Activated CD8-positive, alpha-beta memory T cell treated with anti-CD3 and anti-CD28 coated beads, Interleukin-2, amount 10 ng/mL, durations not matched to agents 7 days and 5 days (primary cell): ENCODE measurements around the gene IL4I1. TPM values are rescaled to one million over a fixed set of nuclear protein-coding genes. Genes with fewer than 3 reads are reported as not detected.

Source experiments
- ATAC-seq: fragments of 150-1000 bp; cut with Tn5 transposase; one replicate; pipeline ENCODE4 v1.10.0; 2021; ENCODE audit warnings: moderate library complexity
- CTCF ChIA-PET: fragments of 350-600 bp; sonication (Branson Sonifier 250); formaldehyde crosslinking; loops from one replicate; lab custom pipeline; 2021; ENCODE audit warnings: antibody characterized with exemption; lab: Charles Lee
- DNase-seq: peaks from one replicate; pipeline ENCODE4 v3.0.0-alpha.2; 2020
- H3K27ac Mint-ChIP-seq: one replicate; pipeline ENCODE4 v1.8.0; 2021; ENCODE audit warnings: mild to moderate bottlenecking, mixed read lengths
- H3K27me3 Mint-ChIP-seq: one replicate; pipeline ENCODE4 v1.8.0; 2021; ENCODE audit warnings: mixed read lengths
- H3K36me3 Mint-ChIP-seq: one replicate; pipeline ENCODE4 v1.8.0; 2021; ENCODE audit warnings: mild to moderate bottlenecking, mixed read lengths
- H3K4me1 Mint-ChIP-seq: one replicate; pipeline ENCODE4 v1.8.0; 2021; ENCODE audit warnings: mixed read lengths
- H3K4me3 Mint-ChIP-seq: one replicate; pipeline ENCODE4 v1.8.0; 2021; ENCODE audit warnings: mild to moderate bottlenecking, moderate library complexity, mixed read lengths
- H3K9me3 Mint-ChIP-seq: one replicate; pipeline ENCODE4 v1.8.0; 2022; ENCODE audit warnings: low read depth, mixed read lengths
- microRNA-seq: library from miRNA; unstranded; fragments of <30 nt; microRNA quantifications from one replicate; pipeline ENCODE4 v1.2.0, GENCODE V29; 2022
- total RNA-seq, 2 experiments: library from RNA; stranded (reverse); gene quantifications; one replicate each; pipeline ENCODE4 v1.2.3, GENCODE V29; 2021

Gene IL4I1
- total RNA-seq, 2 experiments from 2014 or later: 1.7 to 12.3 TPM

DNA sequence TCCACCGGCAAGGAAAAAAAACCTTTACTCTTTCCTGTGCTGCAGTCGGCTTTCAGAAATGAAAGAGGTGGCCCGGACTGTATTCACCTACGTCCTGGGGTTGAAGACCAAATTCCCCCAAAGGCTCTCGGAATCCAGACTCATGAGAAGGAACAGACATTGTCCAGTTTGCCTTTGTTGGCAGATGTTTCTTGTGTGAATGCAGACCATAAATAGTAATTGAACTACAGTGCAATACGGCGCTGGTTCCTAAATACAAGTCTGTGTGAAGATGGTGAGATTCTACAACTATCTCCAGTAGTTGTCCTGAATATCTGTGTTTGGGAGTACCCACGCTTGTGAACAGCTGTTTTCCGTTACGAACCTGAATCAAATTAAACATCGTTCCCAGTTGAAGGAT, 57.0 kb downstream of the IL4I1 start:
- no peak overlapping the region for H3K4me3 Mint-ChIP-seq
- peaks cover 26% of the 10 kb centered on the region for H3K36me3 Mint-ChIP-seq
- H3K4me1 Mint-ChIP-seq: no peaks in the 10 kb centered on the region
- CTCF ChIA-PET: no interaction called here
- no peak overlapping the region for H3K27ac Mint-ChIP-seq
- no peaks in the 10 kb centered on the region for H3K27me3 Mint-ChIP-seq
- H3K9me3 Mint-ChIP-seq: no peaks in the 10 kb centered on the region
- ATAC-seq (no peak), DNase-seq (no peak)

Small RNA genes within 50 kb of the gene (microRNA-seq; reads per million reads assigned to microRNA genes)
- gene MIR4749 (not detected), gene MIR4750 (2.1 reads per million)

Other genes starting within 250 kb of the IL4I1 start
- gene IRF3, start 231.0 kb downstream of the IL4I1 start, total RNA-seq: 100 to 1,000 TPM; 159 to 170 TPM
- gene BCL2L12, start 231.0 kb downstream of the IL4I1 start, total RNA-seq: 10 to 100 TPM; 90.6 to 94.5 TPM
- 100 to 1,000 TPM; 145 to 257 TPM for gene PRMT1, start 219.6 kb downstream of the IL4I1 start, total RNA-seq
- gene ADM5, start 207.3 kb downstream of the IL4I1 start, total RNA-seq: 1 to 10 TPM; 2.7 to 3.5 TPM
- 1 to 10 TPM; 1.6 TPM for gene CPT1C, start 205.8 kb downstream of the IL4I1 start, total RNA-seq
- 1 to 10 TPM in 1 of 2 experiments, under 1 TPM in 1; 0.47 to 1.3 TPM for gene TSKS, start 133.6 kb downstream of the IL4I1 start, total RNA-seq
- gene AP2A1, start 129.9 kb downstream of the IL4I1 start, total RNA-seq: 100 to 1,000 TPM in 1 of 2 experiments, 10 to 100 TPM in 1; 85.3 to 102 TPM
- 10 to 100 TPM; 20.1 to 23.0 TPM for gene FUZ, start 83.6 kb downstream of the IL4I1 start, total RNA-seq
- 10 to 100 TPM; 57.5 to 70.5 TPM for gene MED25, start 78.6 kb downstream of the IL4I1 start, total RNA-seq
- 10 to 100 TPM; 78.2 to 79.4 TPM for gene PTOV1, start 45.7 kb downstream of the IL4I1 start, total RNA-seq
- gene PNKP, start 29.3 kb downstream of the IL4I1 start, total RNA-seq: 100 to 1,000 TPM; 130 to 133 TPM
- gene AKT1S1, start 19.5 kb downstream of the IL4I1 start, total RNA-seq: 10 to 100 TPM; 13.4 to 21.2 TPM
- gene TBC1D17, start 19.2 kb downstream of the IL4I1 start, total RNA-seq: 10 to 100 TPM; 26.2 to 39.3 TPM
- 10 to 100 TPM in 1 of 2 experiments, 1 to 10 TPM in 1; 8.4 to 13.7 TPM for gene ATF5, start 32.3 kb upstream of the IL4I1 start, total RNA-seq
- gene NUP62, start 32.6 kb upstream of the IL4I1 start, total RNA-seq: 100 to 1,000 TPM; 128 to 192 TPM
- not detected for gene SIGLEC11, start 64.3 kb upstream of the IL4I1 start, total RNA-seq
- 10 to 100 TPM; 70.5 to 71.3 TPM for gene VRK3, start 128.5 kb upstream of the IL4I1 start, total RNA-seq
- 1 to 10 TPM; 7.9 to 8.4 TPM for gene ZNF473, start 129.1 kb upstream of the IL4I1 start, total RNA-seq